K562 (cell line): ENCODE results near the gene CALB2. TPM values are rescaled to one million over a fixed set of nuclear protein-coding genes. Genes with fewer than 3 reads are reported as not detected.

Experiments used
- ATAC-seq: fragments of 200-7000 bp; cut with Tn5 transposase; 3 replicates; pipeline ENCODE4 v1.9.1; 2020; ENCODE audit warnings: moderate library complexity
- BruUV-seq: library from RNA; stranded (reverse); fragments of 400-500 nt; replicated peaks from 2 replicates; lab custom pipeline; 2021; lab: Mats Ljungman, UMichigan
- CTCF ChIA-PET: fragments of 300-600 bp; formaldehyde crosslinking; extraction: SDS; loops from one replicate; lab custom pipeline; 2021; ENCODE audit warnings: low intra/inter-chr PET ratio; lab: Yijun Ruan, JAX
- POLR2A ChIA-PET: fragments of 300-600, 350-650 bp; sonication (Branson Sonifier 250); formaldehyde crosslinking; extraction: SDS; loops from one replicate; lab custom pipeline; 2021; ENCODE audit warnings: antibody characterized with exemption, inconsistent platforms; lab: Yijun Ruan, JAX
- DNase-seq, 4 experiments: peaks; one replicate each; pipeline versions ENCODE4 v3.0.0 to v3.0.0-alpha.2; 2011 to 2018; ENCODE audit warnings: low spot score in 3 of 4, mixed read lengths in 3 of 4; ENCODE audit errors: extremely low read depth in 1 of 4
- FAIRE-seq: peaks from 2 replicates; lab custom pipeline; 2011; peaks lifted over from hg19 to GRCh38; lab: Jason Lieb, UNC
- H2AFZ ChIP-seq: 2 replicates; pipeline ENCODE4 v1.6.0; 2011; ENCODE audit warnings: low read depth, low read length, control low read depth, inconsistent platforms
- H3K27ac ChIP-seq: fragments of 200-600 bp; 3 replicates; pipeline ENCODE4 v1.8.0; 2011; ENCODE audit warnings: low read depth, mild to moderate bottlenecking, control low read depth, inconsistent platforms, low read length, moderate library complexity, mixed read lengths; ENCODE audit errors: extremely low read depth
- H3K27me3 ChIP-seq, 2 experiments: fragments of 300-600 bp in 1 of 2; 2 replicates in 1 of 2; 3 replicates in 1 of 2; pipeline versions ENCODE4 v1.6.0 to v1.8.0; 2011; ENCODE audit warnings: inconsistent platforms in 2 of 2, low read length in 2 of 2, mild to moderate bottlenecking in 1 of 2, mixed read lengths in 1 of 2, moderate library complexity in 1 of 2; ENCODE audit not compliant: control insufficient read depth in 2 of 2, insufficient read depth in 2 of 2
- H3K36me3 ChIP-seq: fragments of 300-600 bp; 3 replicates; pipeline ENCODE4 v1.8.0; 2011; ENCODE audit warnings: mild to moderate bottlenecking, low read length, inconsistent platforms; ENCODE audit not compliant: control insufficient read depth, insufficient read depth
- H3K4me1 ChIP-seq, 2 experiments: fragments of 200-600 bp in 1 of 2; replicated peaks in 1 of 2; 2 replicates in 1 of 2; 3 replicates in 1 of 2; pipeline versions ENCODE4 v1.5.1 to v1.8.0; 2011; ENCODE audit warnings: inconsistent platforms in 2 of 2, low read length in 2 of 2, mild to moderate bottlenecking in 1 of 2, mixed read lengths in 1 of 2, moderate library complexity in 1 of 2; ENCODE audit not compliant: control insufficient read depth in 2 of 2, insufficient read depth in 2 of 2
- H3K4me2 ChIP-seq: 2 replicates; pipeline ENCODE4 v1.6.1; 2011; ENCODE audit warnings: low read length, control low read depth, inconsistent platforms, mixed read lengths; ENCODE audit not compliant: insufficient read depth
- H3K4me3 ChIP-seq: fragments of 200-600 bp; sonication (generic), shearing (Covaris generic); 2 replicates; pipeline ENCODE4 v1.5.1; 2016; ENCODE audit warnings: control low read depth, inconsistent platforms
- H3K79me2 ChIP-seq: fragments of 200-600 bp; 3 replicates; pipeline ENCODE4 v1.8.0; 2011; ENCODE audit warnings: low read length, inconsistent platforms; ENCODE audit not compliant: control insufficient read depth, insufficient read depth
- H3K9ac ChIP-seq, 2 experiments: 2 replicates each; pipeline versions ENCODE4 v1.6.0 to v1.6.1; 2011; ENCODE audit warnings: low read depth in 2 of 2, low read length in 2 of 2, control low read depth in 1 of 2, inconsistent platforms in 1 of 2, mild to moderate bottlenecking in 1 of 2, mixed read lengths in 1 of 2; ENCODE audit not compliant: insufficient read depth in 1 of 2
- H3K9me1 ChIP-seq: one replicate; pipeline ENCODE4 v1.6.0; 2011; ENCODE audit warnings: inconsistent platforms, mild to moderate bottlenecking, low read length, moderate library complexity; ENCODE audit not compliant: control insufficient read depth, insufficient read depth
- H3K9me3 ChIP-seq: replicated peaks from 2 replicates; pipeline ENCODE4 v1.5.1; 2011; ENCODE audit warnings: low read depth, low read length, inconsistent platforms; ENCODE audit not compliant: control insufficient read depth, insufficient read depth
- H4K20me1 ChIP-seq: replicated peaks from 2 replicates; pipeline ENCODE4 v1.6.1; 2011; ENCODE audit warnings: low read length, inconsistent platforms, mixed read lengths; ENCODE audit not compliant: control insufficient read depth, insufficient read depth
- POLR2B ChIP-seq: fragments of 450-650 bp; IDR thresholded peaks from 2 replicates; pipeline ENCODE4 v1.6.1; 2018; ENCODE audit warnings: low read depth; ENCODE audit not compliant: partially characterized antibody
- WGBS: fragments of 100-300 bp; shearing (Covaris generic); methylation state at CpG from one replicate; pipeline ENCODE4 v1.1.6; 2016; ENCODE audit warnings: low coverage, mixed read lengths; ENCODE audit not compliant: insufficient coverage; ENCODE audit errors: missing lambda C conversion rate; 5-methylcytosine and 5-hydroxymethylcytosine counted together
- in situ Hi-C: fragments of 300-500 bp; cut with MboI; formaldehyde crosslinking; loops from 4 replicates; pipeline ENCODE4 v1.15.0; 2018; ENCODE audit warnings: inconsistent platforms, mixed read lengths
- intact Hi-C: fragments of 100-400 bp; cut with micrococcal nuclease; formaldehyde crosslinking; loops from 2 replicates; pipeline ENCODE4 v1.14.2; 2022
- polyA plus RNA-seq, 8 experiments: library from polyadenylated mRNA; depleted of rRNA in 4 of 8; stranded (reverse) in 5 of 8; unstranded in 3 of 8; fragments of >200 nt; fragmentation: Nextera tagmentation in 2 of 8; fragmentation: Illumina TruSeq in 1 of 8; extraction: Ambion mirVana in 2 of 8; extraction: Trizol in 1 of 8; gene quantifications; 2 replicates each; pipeline versions ENCODE4 v1.2.1 to v1.2.3, GENCODE V29; 2011 to 2014; ENCODE audit warnings: inconsistent platforms in 1 of 8, missing spikeins in 1 of 8
- total RNA-seq, 7 experiments: library from RNA; depleted of rRNA in 6 of 7; stranded (reverse); fragments of >200 nt in 6 of 7; fragmentation: Illumina TruSeq in 2 of 7; extraction: Trizol in 2 of 7; gene quantifications; 2 replicates each; pipeline versions ENCODE4 v1.2.1 to v1.2.3, GENCODE V29; 2011 to 2021; ENCODE audit warnings: low replicate concordance in 1 of 7
- TF ChIP-seq, protein P1 (sequence below), 2 experiments: IDR thresholded peaks; 2 replicates each; pipeline ENCODE4 v1.6.1; 2011; ENCODE audit warnings: borderline replicate concordance in 1 of 2, control low read depth in 1 of 2, low read depth in 1 of 2, low read length in 1 of 2, mild to moderate bottlenecking in 1 of 2, mixed read lengths in 1 of 2, moderate library complexity in 1 of 2; ENCODE audit not compliant: insufficient read depth in 1 of 2, insufficient read length in 1 of 2, poor library complexity in 1 of 2, severe bottlenecking in 1 of 2; ENCODE audit errors: extremely low read depth in 1 of 2

CALB2 gene
- total and polyA plus RNA-seq, 9 of the 15 experiments (the other 6 are each of a cell fraction or from before 2014, with no cell fraction given) = not detected

GRCh38 chr16:71347146-71347545, 11.4 kb upstream of the CALB2 start:
- no TSS peak for BruUV-seq
- ATAC-seq (no peak), FAIRE-seq (no peak), DNase-seq (no peak)
- Histone ChIP-seq H3K4me2 (no peak overlapping the region), H3K9me3 (no peaks in the 10 kb centered on the region), H3K79me2 (no peaks in the 10 kb centered on the region), H3K4me3 (no peak overlapping the region), H4K20me1 (peaks cover 7% of the 10 kb centered on the region; the same call in 1 of the 2 replicates), H3K27me3 (peaks cover 12 to 50% of the 10 kb centered on the region in 2 experiments), H3K4me1 (no peaks in the 10 kb centered on the region), H3K36me3 (no peaks in the 10 kb centered on the region), H3K9ac (no peak overlapping the region), H3K9me1 (no peaks in the 10 kb centered on the region), H2AFZ (no peak overlapping the region), H3K27ac (no peak overlapping the region)
- in situ Hi-C loops = no loop called here
- POLR2A ChIA-PET = interaction anchor here (0.6 kb wide), 1 partner anchor 161 kb away, joined by 3 read pairs; no protein-coding TSS in a partner anchor
- intact Hi-C loops = no loop called here
- WGBS = 1% methylated on average over 7 of the region's 7 CpGs
- CTCF ChIA-PET = no interaction called here
- TF ChIP-seq, protein P1, sequence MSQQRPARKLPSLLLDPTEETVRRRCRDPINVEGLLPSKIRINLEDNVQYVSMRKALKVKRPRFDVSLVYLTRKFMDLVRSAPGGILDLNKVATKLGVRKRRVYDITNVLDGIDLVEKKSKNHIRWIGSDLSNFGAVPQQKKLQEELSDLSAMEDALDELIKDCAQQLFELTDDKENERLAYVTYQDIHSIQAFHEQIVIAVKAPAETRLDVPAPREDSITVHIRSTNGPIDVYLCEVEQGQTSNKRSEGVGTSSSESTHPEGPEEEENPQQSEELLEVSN (IDR thresholded peaks at IDR 0.05; ENCODE audit: borderline replicate concordance in 1 of 2, extremely low read depth in 1 of 2, insufficient read depth in 1 of 2, insufficient read length in 1 of 2, low read depth in 1 of 2, low read length in 1 of 2, poor library complexity in 1 of 2, severe bottlenecking in 1 of 2) = no peak
- TF ChIP-seq POLR2B = no peak
